ENCODE data around the gene ULK1.
"Not testable (repeated sequence)": the region's sequence is repeated elsewhere in the genome, so short reads cannot be mapped to it uniquely, and the experiment has no call there.

ULK1 gene

GRCh38 chr12:131883521-131883900 lies 10.9 kb upstream of the ULK1 start:
- Histone ChIP-seq H3K27ac (peak overlapping the region in 2 of 21 experiments; percentile 63 to 80), H3K4me3 (no peak overlapping the region)

DNA sequence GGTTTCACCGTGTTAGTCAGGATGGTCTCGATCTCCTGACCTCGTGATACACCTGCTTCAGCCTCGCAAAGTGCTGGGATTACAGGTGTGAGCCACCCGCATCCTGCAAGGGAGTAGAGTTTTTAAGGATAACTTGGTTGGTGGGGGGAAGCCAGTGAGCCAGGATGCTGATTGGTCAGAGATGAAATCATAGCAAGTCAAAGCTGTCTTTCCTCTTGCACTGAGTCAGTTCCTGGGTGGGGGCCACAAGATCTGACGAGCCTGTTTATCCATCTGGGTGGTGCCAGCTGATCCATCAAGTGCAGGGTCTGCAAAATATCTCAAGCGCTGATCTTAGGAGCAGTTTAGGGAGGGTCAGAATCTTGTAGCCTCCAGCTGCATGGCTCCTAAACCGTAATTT lies 9.3 kb upstream of the ULK1 start:
- not testable (repeated sequence) for H3K4me3 ChIP-seq
- H3K27ac ChIP-seq = peak overlapping the region in 1 of 21 experiments; percentile 80

DNA sequence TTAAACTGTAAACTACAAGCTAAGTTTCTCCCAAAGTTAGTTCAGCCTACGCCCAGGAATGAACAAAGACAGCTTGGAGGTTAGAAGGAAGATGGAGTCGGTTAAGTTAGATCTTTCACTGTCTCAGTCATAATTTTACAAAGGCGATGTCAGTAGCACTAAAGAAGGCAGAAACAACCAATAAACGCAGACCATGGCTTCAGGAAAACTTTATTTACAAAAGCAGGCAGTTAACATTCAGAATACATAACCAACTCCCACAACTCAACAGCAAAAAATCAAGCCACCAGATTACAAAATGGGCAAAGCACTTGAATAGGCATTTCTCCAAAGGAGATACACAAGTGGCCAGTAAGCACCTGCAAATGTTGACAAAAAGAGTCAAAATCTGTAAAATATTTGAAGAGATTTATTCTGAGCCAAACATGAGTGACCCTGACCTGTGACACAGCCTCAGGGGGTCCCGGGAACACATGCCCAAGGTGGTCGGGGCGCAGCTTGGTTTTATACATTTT lies 8.8 kb upstream of the ULK1 start:
- Histone ChIP-seq H3K4me3 (no peak overlapping the region), H3K27ac (peak overlapping the region in 1 of 21 experiments; percentile 73)

DNA sequence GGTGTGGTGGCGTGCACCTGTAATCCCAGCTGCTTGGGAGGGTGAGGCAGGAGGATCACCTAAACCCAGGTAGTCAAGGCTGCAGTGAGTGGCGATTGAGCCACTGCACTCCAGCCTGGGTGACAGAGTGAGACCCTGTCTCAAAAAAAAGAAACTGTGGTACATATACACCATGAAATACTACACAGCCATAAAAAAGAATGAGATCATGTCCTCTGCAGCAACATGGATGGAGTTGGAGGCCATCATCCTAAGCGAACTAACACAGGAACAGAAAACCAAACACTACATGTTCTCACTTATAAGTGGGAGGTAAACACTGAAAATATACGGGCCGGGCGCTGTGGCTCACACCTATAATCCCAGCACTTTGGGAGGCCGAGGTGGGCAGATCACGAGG lies 2.7 kb upstream of the ULK1 start:
- H3K27ac ChIP-seq, H3K4me3 ChIP-seq: not testable (repeated sequence)

- peak overlapping the region in 1 of 21 experiments; percentile 30 for H3K27ac ChIP-seq
- H3K4me3 ChIP-seq = no peak overlapping the region
Measured at GRCh38 chr12:131892711-131893604, 1.5 kb upstream of the ULK1 start.

- H3K4me3 ChIP-seq = peak overlapping the region; percentile 57 to 75 (median 62)
Measured at GRCh38 chr12:131893605-131894312, 663 bp upstream of the ULK1 start.

GRCh38 chr12:131894981-131895639 lies 688 bp downstream of the ULK1 start:
- H3K4me3 ChIP-seq = peak overlapping the region; percentile 57 to 75 (median 62)
- peak overlapping the region; percentile 64 to 95 (median 85) for H3K27ac ChIP-seq

More at GRCh38 chr12:131893605-131894312, 663 bp upstream of the ULK1 start:
- peak overlapping the region in 10 of 21 experiments; percentile 41 to 95 (median 89) for H3K27ac ChIP-seq

- Histone ChIP-seq H3K27ac (peak overlapping the region in 20 of 21 experiments; percentile 64 to 95 (median 86)), H3K4me3 (peak overlapping the region; percentile 57 to 75 (median 62))
Measured at GRCh38 chr12:131895640-131896079, 1.2 kb downstream of the ULK1 start.

DNA sequence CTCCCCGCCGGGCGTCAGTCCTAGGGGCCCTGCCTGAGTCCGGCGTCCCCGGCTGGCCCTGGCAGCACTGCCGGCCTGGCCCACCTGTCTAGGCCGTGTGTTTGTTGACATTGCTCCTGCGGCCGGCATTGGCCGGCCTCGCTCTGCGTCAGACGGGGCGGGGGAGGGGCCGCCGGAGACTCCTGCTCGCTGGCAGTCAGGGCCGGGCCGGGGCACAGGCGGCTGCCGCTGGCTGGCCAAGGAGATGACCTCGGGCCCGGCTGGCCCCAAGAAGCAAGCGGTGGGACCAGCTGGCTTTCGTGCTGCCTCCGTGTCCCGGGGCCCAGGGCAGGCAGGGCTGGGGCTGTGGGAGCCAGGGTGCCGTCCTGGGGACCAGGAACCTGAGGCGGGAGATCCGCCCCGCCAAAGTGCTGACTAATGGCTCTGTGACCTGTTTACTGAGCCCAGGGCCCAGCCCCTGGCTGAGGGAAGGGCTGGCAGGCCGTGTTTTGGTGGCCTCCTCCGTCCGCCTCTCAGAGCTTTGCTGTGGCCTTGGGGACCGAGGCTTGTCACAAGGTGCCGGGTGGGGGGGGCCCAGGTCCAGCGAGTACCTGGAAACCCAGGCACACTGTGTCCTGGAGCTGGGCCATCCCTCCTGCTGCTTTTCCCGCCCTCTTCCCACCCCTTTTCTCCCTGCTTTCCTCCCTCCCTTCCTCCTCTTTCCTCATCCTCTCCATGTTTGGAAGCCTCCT lies 1.8 kb downstream of the ULK1 start:
- Histone ChIP-seq H3K4me3 (peak overlapping the region; percentile 57 to 75 (median 62)), H3K27ac (peak overlapping the region; percentile 64 to 95 (median 85))

GRCh38 chr12:131896811-131897270 lies 2.4 kb downstream of the ULK1 start:
- Histone ChIP-seq H3K27ac (peak overlapping the region in 18 of 21 experiments; percentile 64 to 95 (median 88)), H3K4me3 (peak overlapping the region; percentile 57 to 75 (median 62))

DNA sequence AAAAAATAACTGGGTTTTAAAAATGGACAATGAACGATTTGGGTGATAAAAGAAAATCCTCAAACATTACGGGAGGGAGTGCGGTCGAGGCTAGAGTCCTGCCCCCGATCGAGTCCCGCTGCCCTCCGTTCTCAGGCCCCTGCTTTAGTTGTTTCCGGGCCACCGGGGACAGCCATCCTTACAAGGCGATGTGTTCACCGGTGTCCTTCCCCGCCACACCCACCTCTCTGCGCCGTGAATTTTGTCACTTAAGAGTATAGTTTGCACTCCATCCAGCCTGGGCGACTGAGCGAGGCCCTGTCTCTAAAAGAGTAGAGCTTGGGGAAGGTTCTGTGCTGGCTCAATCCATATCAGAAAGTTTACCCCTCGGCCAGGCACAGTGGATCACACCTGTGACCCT lies 2.9 kb downstream of the ULK1 start:
- Histone ChIP-seq H3K4me3 (peak overlapping the region in 2 of 7 experiments; percentile 62 to 75), H3K27ac (peak overlapping the region in 9 of 21 experiments; percentile 80 to 95 (median 89))

DNA sequence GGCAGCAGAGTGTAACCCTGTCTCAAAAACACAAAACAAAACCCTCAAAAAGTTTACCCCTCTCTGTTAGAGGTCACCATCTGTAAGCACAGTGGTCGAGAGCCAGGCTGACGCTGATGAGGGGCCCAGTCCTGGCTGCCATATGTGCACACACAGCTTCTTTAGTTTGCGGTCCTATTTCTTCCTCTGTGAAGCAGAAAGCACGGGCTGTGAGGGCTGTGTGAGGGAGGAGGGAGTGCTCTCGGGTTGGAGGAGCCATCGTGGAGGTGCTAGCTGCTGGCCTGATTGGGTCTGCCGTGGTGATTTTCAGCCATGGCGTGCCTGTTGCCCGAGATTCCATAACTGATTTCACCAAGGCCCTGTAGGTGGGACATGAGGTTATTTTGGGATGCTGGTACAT lies 3.5 kb downstream of the ULK1 start:
- peak overlapping the region in 1 of 21 experiments; percentile 91 for H3K27ac ChIP-seq
- H3K4me3 ChIP-seq = no peak overlapping the region

DNA sequence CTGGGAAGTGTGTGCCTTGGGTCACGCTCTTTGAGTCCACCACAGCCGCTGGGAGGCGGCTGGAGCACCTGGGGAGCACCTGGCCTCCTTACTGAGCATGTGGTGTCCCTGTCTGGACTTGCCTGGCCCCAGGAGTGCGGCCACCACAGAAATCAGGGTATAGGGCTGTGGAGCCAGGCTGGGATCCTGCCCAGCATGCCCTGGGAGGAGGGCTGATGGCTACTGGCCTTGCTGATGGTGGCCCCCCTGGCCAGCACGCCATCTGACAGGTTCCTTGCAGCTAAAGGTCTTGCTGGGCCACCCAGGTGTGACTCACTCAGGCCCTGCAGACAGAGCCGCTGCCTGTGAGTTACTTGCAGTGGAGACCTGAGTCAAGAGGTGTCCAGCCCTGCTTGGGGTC lies 6.0 kb downstream of the ULK1 start:
- peak overlapping the region in 1 of 21 experiments; percentile 43 for H3K27ac ChIP-seq
- no peak overlapping the region for H3K4me3 ChIP-seq

DNA sequence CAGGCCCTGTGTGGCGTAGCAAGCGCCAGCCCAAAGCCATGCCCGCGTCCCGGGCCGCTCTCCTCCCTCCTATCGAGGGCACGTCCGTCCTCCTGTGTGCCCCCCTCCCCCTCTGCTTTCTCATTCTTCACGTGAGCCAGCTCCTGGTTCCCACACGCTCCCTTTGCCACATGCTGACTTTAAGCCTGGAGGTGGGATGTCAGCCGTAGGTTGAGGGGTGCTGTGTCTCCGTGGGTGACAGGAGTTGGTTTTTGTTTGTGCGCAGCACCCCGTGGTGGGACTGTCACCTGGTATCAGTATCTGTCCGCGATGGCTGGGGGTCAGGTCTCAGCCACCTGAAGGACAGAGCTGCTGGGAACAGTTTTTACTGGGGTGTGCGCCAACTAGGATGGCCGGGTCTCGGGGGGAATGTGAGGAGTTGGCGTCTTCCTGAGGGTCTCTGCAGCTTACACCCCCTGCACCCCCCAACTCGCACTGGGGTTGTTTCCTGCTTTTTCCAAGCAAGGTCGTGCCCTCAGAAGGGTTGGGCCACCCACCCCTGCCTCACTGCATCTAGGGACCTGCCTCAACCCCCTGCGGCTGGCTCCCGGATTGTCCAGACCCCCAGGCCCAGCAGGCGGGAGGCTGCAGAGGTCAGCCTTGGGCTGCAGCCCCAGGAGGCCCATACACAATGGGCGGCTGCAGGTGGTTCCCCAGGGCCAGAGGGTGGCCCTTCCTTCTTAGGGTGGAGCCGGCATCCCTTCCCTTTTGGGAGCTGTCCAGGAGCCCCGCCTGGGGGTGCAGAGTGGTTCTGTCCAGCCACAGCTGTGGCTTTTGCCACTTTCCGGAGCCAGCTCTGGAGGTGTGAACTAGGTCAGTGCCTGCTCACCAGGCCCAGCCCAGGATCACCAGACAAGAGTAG lies 7.3 kb downstream of the ULK1 start:
- no peak overlapping the region for H3K4me3 ChIP-seq
- H3K27ac ChIP-seq = peak overlapping the region in 6 of 21 experiments; percentile 6 to 50 (median 24)

DNA sequence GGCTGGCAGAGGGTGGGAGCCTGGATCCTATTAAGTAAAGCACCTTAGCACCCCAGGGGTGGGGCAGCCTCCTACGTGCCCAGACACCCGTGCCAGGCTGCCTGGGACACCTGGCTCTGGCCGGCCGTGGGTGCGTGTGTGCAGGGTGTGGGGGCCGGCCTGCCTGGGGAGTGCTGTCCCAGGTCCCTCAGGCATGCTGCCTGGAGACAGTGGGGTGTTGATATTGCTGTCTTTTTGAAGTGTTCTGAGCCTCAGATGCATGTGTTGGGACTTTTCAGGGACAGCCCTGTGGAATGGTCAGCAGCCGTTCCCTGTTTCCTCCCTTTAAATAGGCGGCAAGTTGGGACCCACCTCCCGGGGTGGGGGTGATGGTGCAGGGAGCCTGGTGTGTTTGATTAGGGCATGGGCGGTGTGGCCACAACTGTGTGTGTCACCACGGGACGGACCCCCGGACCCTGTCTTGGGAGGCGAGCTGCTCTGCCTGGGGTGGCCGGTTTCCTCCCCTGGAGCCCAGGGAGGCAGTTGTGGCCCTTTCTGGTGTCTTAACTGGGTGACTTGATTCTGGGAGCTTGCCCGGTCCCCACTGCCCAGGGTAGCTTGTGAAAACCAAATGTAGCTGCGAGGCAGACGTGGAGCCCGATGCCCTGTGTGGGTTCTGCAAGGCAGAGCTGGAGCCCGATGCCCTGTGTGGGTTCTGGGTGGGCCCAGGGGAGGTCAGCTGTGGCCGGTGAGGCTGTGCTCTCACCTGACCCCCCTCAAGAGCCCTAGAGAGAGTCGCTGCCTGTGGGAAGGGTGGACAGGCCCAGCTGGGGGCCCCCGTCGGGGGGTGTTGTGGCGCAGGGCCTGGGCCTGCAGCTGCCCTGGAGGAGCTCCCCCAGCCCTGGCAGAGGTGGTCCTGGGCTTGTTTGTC lies 8.2 kb downstream of the ULK1 start:
- Histone ChIP-seq H3K4me3 (no peak overlapping the region), H3K27ac (peak overlapping the region in 8 of 21 experiments; percentile 3 to 50 (median 28))

DNA sequence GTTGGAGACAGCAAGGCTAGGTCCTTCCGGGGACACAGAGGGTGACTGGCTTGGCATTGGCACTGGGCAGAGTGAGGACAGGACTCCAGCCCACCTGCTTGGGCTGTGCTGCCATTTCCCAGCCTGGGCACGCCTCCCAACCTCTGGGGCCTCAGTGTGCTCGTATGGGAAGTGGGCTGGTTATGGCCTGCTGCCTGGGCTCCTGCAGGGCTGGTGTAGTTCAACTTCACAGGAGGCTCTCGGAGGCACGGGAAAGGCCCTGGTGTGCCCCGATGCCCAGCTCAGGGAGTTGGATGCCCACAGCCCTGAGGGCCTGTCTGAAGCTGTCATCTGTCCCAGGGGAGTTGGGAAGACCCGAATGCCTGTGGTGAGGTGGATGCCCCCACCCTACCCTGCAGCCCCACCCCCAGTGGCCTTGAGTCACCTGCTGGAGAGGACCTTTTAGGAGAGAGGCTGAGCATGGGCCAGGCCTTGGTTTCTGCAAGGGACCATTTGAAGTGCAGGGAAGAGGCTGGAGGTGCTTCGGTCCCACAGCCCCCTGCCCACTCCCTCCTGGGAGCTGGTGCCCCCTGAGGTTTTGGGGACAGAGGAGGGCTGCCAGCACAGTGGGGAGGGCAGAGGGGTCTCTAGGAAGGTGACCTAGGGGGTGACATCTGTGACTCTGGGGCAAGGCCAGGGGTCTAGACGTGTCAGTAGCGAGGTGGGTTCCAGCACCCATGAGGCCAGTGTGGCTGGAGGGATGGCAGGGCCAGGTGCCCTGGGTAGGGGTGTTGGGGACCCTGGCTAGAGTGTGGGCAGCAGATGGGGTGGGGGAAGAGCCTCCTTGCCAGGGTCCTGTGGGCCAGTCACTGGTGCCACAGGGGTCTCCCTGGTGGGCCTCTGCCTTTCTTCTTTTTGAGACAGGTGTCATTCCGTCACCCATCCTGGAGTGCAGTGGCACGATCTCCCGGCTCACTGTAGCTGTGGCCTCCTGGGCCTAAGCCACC lies 9.1 kb downstream of the ULK1 start:
- Histone ChIP-seq H3K27ac (peak overlapping the region in 3 of 21 experiments; percentile 3 to 45 (median 28)), H3K4me3 (no peak overlapping the region)
